Measurements from ENCODE around the gene VRK3. TPM values are rescaled to one million over a fixed set of nuclear protein-coding genes. Genes with fewer than 3 reads are reported as not detected.
A peak's percentile ranks its signal among the peaks of the same experiment; 100 is the strongest.
"Not testable (repeated sequence)": the region's sequence is repeated elsewhere in the genome, so short reads cannot be mapped to it uniquely, and the experiment has no call there.

VRK3 gene
- total RNA-seq, result 38.0 TPM

GRCh38 chr19:50025022-50025793 is at the start of gene VRK3:
Gene VRK3, minus strand, starts transcription at chr19:50025372. Its CDS starts 9,210 bp downstream, at chr19:50016162.
- ATAC-seq (peak; percentile 91), DNase-seq (ENCODE audit: low spot score) (peak; percentile 100)

- DNase-seq (ENCODE audit: low spot score); ATAC-seq: not testable (repeated sequence)
Measured at GRCh38 chr19:50068382-50068781, 43.2 kb upstream of the VRK3 start.

GRCh38 chr19:50067575-50067974 is 42.4 kb upstream of the VRK3 start:
- DNase-seq (ENCODE audit: low spot score) (no peak), ATAC-seq (no peak)

- DNase-seq (ENCODE audit: low spot score) (no peak), ATAC-seq (no peak)
Measured at GRCh38 chr19:50065938-50066337, 40.8 kb upstream of the VRK3 start.

- ATAC-seq (no peak), DNase-seq (ENCODE audit: low spot score) (no peak)
Measured at GRCh38 chr19:50061650-50062049, 36.5 kb upstream of the VRK3 start.

- no peak for ATAC-seq
- no peak for DNase-seq (ENCODE audit: low spot score)
Measured at GRCh38 chr19:50060107-50060506, 34.9 kb upstream of the VRK3 start.

GRCh38 chr19:50059045-50059444 is 33.9 kb upstream of the VRK3 start:
- ATAC-seq, result no peak
- no peak for DNase-seq (ENCODE audit: low spot score)

- ATAC-seq (no peak), DNase-seq (ENCODE audit: low spot score) (no peak)
Measured at GRCh38 chr19:50058425-50058824, 33.3 kb upstream of the VRK3 start.

- DNase-seq (ENCODE audit: low spot score) (no peak), ATAC-seq (no peak)
Measured at GRCh38 chr19:50053119-50053518, 27.9 kb upstream of the VRK3 start.

- no peak for ATAC-seq
Measured at GRCh38 chr19:50051964-50052363, 26.8 kb upstream of the VRK3 start.

GRCh38 chr19:50051228-50051895 is 26.2 kb upstream of the VRK3 start:
- ATAC-seq; DNase-seq (ENCODE audit: low spot score): not testable (repeated sequence)

More at GRCh38 chr19:50051964-50052363, 26.8 kb upstream of the VRK3 start:
- DNase-seq (ENCODE audit: low spot score), result no peak

- ATAC-seq, result peak; percentile 75
- peak; percentile 58 for DNase-seq (ENCODE audit: low spot score)
Measured at GRCh38 chr19:50050406-50051227, 25.4 kb upstream of the VRK3 start.

- no peak for ATAC-seq
- no peak for DNase-seq (ENCODE audit: low spot score)
Measured at GRCh38 chr19:50047671-50048070, 22.5 kb upstream of the VRK3 start.

GRCh38 chr19:50046649-50047503 is 21.7 kb upstream of the VRK3 start:
- no peak for ATAC-seq
- DNase-seq (ENCODE audit: low spot score), result no peak

- no peak for ATAC-seq
- no peak for DNase-seq (ENCODE audit: low spot score)
Measured at GRCh38 chr19:50044922-50045321, 19.8 kb upstream of the VRK3 start.

- ATAC-seq, result no peak
- DNase-seq (ENCODE audit: low spot score), result no peak
Measured at GRCh38 chr19:50043967-50044366, 18.8 kb upstream of the VRK3 start.

GRCh38 chr19:50042363-50043024 is 17.3 kb upstream of the VRK3 start:
- no peak for ATAC-seq
- no peak for DNase-seq (ENCODE audit: low spot score)

GRCh38 chr19:50040967-50041366 is 15.8 kb upstream of the VRK3 start:
- DNase-seq (ENCODE audit: low spot score) (no peak), ATAC-seq (no peak)

- ATAC-seq (peak; percentile 73), DNase-seq (ENCODE audit: low spot score) (no peak)
Measured at GRCh38 chr19:50039968-50040367, 14.8 kb upstream of the VRK3 start.

GRCh38 chr19:50036908-50037307 is 11.7 kb upstream of the VRK3 start:
- ATAC-seq (no peak), DNase-seq (ENCODE audit: low spot score) (no peak)
